ENCODE results near the gene MAP4K4.

MAP4K4 gene

DNA sequence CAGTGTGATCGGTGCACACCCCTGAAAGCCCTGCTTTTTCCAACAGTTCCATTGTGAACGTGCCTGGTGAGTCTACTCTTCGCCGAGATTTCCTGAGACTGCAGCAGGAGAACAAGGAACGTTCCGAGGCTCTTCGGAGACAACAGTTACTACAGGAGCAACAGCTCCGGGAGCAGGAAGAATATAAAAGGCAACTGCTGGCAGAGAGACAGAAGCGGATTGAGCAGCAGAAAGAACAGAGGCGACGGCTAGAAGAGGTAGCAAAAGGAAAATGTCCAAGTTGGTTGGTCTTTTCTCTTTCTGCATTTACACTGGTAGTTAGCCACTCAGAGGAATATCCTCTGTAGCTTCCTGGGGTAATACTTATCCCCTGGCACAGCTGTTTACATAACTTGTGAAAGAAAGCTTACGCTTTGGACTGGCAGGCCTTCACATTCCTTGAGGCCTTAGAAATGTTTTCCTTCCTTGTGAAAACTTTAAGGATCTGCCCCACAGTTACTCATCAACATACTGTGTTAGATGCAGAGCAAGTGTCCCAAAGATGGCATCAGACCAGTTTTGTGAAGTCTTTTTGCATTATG, 146.6 kb downstream of the MAP4K4 start:
- no peak overlapping the region for H3K4me3 ChIP-seq (ENCODE audit: low read length in 2 of 2)
- no peaks in the 10 kb centered on the region for H3K27me3 ChIP-seq (ENCODE audit: control insufficient read depth in 1 of 2, insufficient read depth in 2 of 2, low read length in 2 of 2)
- H3K9me3 ChIP-seq (ENCODE audit: control insufficient read depth in 2 of 2, low read length in 2 of 2) = no peaks in the 10 kb centered on the region
- H3K9ac ChIP-seq (ENCODE audit: low read length in 2 of 2) = no peak overlapping the region
- H3K27ac ChIP-seq (ENCODE audit: low read length) = no peak overlapping the region
- H3K36me3 ChIP-seq (ENCODE audit: control insufficient read depth in 2 of 2, insufficient read depth in 2 of 2, low read length in 2 of 2) = peaks cover 30% of the 10 kb centered on the region in 2 donors
- H3K4me1 ChIP-seq (ENCODE audit: control insufficient read depth, insufficient read depth, low read length) = peaks cover 3% of the 10 kb centered on the region

- Histone ChIP-seq H3K27me3 (ENCODE audit: control insufficient read depth in 1 of 2, insufficient read depth in 2 of 2, low read length in 2 of 2) (no peaks in the 10 kb centered on the region), H3K9ac (ENCODE audit: low read length in 2 of 2) (no peak overlapping the region), H3K27ac (ENCODE audit: low read length) (no peak overlapping the region), H3K4me3 (ENCODE audit: low read length in 2 of 2) (no peak overlapping the region), H3K9me3 (ENCODE audit: control insufficient read depth in 2 of 2, low read length in 2 of 2) (no peaks in the 10 kb centered on the region), H3K4me1 (ENCODE audit: control insufficient read depth, insufficient read depth, low read length) (peaks cover 3% of the 10 kb centered on the region), H3K36me3 (ENCODE audit: control insufficient read depth in 2 of 2, insufficient read depth in 2 of 2, low read length in 2 of 2) (peaks cover 19 to 22% of the 10 kb centered on the region in 2 donors)
These were observed 149.5 kb downstream of the MAP4K4 start for GRCh38 chr2:101846973-101847372.

- Histone ChIP-seq H3K4me1 (ENCODE audit: control insufficient read depth, insufficient read depth, low read length) (peaks cover 3% of the 10 kb centered on the region), H3K4me3 (ENCODE audit: low read length in 2 of 2) (no peak overlapping the region), H3K9ac (ENCODE audit: low read length in 2 of 2) (no peak overlapping the region), H3K36me3 (ENCODE audit: control insufficient read depth in 2 of 2, insufficient read depth in 2 of 2, low read length in 2 of 2) (peaks cover 19 to 20% of the 10 kb centered on the region in 2 donors), H3K27me3 (ENCODE audit: control insufficient read depth in 1 of 2, insufficient read depth in 2 of 2, low read length in 2 of 2) (no peaks in the 10 kb centered on the region), H3K9me3 (ENCODE audit: control insufficient read depth in 2 of 2, low read length in 2 of 2) (no peaks in the 10 kb centered on the region), H3K27ac (ENCODE audit: low read length) (no peak overlapping the region)
These were observed 150.3 kb downstream of the MAP4K4 start for GRCh38 chr2:101847661-101848339.

- peaks cover 17 to 18% of the 10 kb centered on the region in 2 donors for H3K36me3 ChIP-seq (ENCODE audit: control insufficient read depth in 2 of 2, insufficient read depth in 2 of 2, low read length in 2 of 2)
- H3K27ac ChIP-seq (ENCODE audit: low read length) = no peak overlapping the region
- no peak overlapping the region for H3K9ac ChIP-seq (ENCODE audit: low read length in 2 of 2)
These were observed 151.4 kb downstream of the MAP4K4 start for GRCh38 chr2:101848769-101849410.

DNA sequence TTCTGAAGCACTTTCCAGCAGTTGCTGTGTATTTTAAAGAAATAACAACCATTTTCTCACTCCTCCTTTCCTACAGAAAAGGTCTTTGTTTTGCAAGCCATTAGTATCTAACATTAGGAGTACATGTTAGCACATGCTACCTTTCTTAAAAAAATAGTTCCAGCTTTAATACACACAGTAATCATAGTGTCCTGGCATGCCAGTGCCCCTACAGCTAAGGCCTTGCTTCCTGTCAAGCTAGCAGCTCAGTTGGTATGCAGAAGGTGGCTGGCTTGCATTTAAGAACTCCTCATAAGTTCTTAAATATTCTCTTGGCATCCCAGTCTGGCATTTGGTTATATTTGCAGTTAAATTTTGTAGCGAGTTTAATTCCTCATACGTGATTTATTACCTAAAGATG, 152.9 kb downstream of the MAP4K4 start:
- peaks cover 8 to 9% of the 10 kb centered on the region in 2 donors for H3K36me3 ChIP-seq (ENCODE audit: control insufficient read depth in 2 of 2, insufficient read depth in 2 of 2, low read length in 2 of 2)
- H3K9ac ChIP-seq (ENCODE audit: low read length in 2 of 2) = no peak overlapping the region
- H3K4me1 ChIP-seq (ENCODE audit: control insufficient read depth, insufficient read depth, low read length) = no peaks in the 10 kb centered on the region
- H3K27me3 ChIP-seq (ENCODE audit: control insufficient read depth in 1 of 2, insufficient read depth in 2 of 2, low read length in 2 of 2) = no peaks in the 10 kb centered on the region
- H3K4me3 ChIP-seq (ENCODE audit: low read length in 2 of 2) = no peak overlapping the region
- H3K9me3 ChIP-seq (ENCODE audit: control insufficient read depth in 2 of 2, low read length in 2 of 2) = no peaks in the 10 kb centered on the region
- H3K27ac ChIP-seq (ENCODE audit: low read length) = no peak overlapping the region

More at GRCh38 chr2:101848769-101849410, 151.4 kb downstream of the MAP4K4 start:
- no peaks in the 10 kb centered on the region for H3K9me3 ChIP-seq (ENCODE audit: control insufficient read depth in 2 of 2, low read length in 2 of 2)
- H3K4me3 ChIP-seq (ENCODE audit: low read length in 2 of 2) = no peak overlapping the region
- H3K27me3 ChIP-seq (ENCODE audit: control insufficient read depth in 1 of 2, insufficient read depth in 2 of 2, low read length in 2 of 2) = no peaks in the 10 kb centered on the region
- H3K4me1 ChIP-seq (ENCODE audit: control insufficient read depth, insufficient read depth, low read length) = peaks cover 3% of the 10 kb centered on the region

GRCh38 chr2:101850991-101851390, 153.5 kb downstream of the MAP4K4 start:
- no peaks in the 10 kb centered on the region for H3K27me3 ChIP-seq (ENCODE audit: control insufficient read depth in 1 of 2, insufficient read depth in 2 of 2, low read length in 2 of 2)
- peaks cover 11 to 12% of the 10 kb centered on the region in 2 donors for H3K36me3 ChIP-seq (ENCODE audit: control insufficient read depth in 2 of 2, insufficient read depth in 2 of 2, low read length in 2 of 2)
- H3K4me3 ChIP-seq (ENCODE audit: low read length in 2 of 2) = no peak overlapping the region
- no peak overlapping the region for H3K9ac ChIP-seq (ENCODE audit: low read length in 2 of 2)
- no peaks in the 10 kb centered on the region for H3K4me1 ChIP-seq (ENCODE audit: control insufficient read depth, insufficient read depth, low read length)
- no peaks in the 10 kb centered on the region for H3K9me3 ChIP-seq (ENCODE audit: control insufficient read depth in 2 of 2, low read length in 2 of 2)
- no peak overlapping the region for H3K27ac ChIP-seq (ENCODE audit: low read length)

DNA sequence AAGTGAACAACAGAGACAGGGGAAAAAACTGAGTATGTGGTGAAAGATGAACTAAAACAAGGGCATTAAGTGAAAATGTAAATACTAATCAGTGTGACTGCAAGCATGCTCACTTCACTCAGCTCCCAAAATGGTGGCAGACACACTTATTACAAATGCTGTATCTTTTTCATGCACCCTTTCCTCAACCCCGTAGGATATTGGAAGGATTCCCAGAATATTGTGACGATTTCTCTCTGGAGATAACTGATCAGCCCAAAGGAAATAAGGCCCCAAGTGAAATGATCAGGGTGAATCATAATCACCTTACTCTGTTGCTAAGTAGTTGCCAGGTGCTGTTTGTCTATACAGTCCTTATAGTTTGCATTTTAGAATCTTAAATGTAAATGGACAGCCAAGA, 155.3 kb downstream of the MAP4K4 start:
- Histone ChIP-seq H3K9ac (ENCODE audit: low read length in 2 of 2) (no peak overlapping the region), H3K4me1 (ENCODE audit: control insufficient read depth, insufficient read depth, low read length) (no peaks in the 10 kb centered on the region), H3K4me3 (ENCODE audit: low read length in 2 of 2) (no peak overlapping the region), H3K9me3 (ENCODE audit: control insufficient read depth in 2 of 2, low read length in 2 of 2) (no peaks in the 10 kb centered on the region), H3K27me3 (ENCODE audit: control insufficient read depth in 1 of 2, insufficient read depth in 2 of 2, low read length in 2 of 2) (no peaks in the 10 kb centered on the region), H3K36me3 (ENCODE audit: control insufficient read depth in 2 of 2, insufficient read depth in 2 of 2, low read length in 2 of 2) (peaks cover 6 to 11% of the 10 kb centered on the region in 2 donors), H3K27ac (ENCODE audit: low read length) (no peak overlapping the region)

DNA sequence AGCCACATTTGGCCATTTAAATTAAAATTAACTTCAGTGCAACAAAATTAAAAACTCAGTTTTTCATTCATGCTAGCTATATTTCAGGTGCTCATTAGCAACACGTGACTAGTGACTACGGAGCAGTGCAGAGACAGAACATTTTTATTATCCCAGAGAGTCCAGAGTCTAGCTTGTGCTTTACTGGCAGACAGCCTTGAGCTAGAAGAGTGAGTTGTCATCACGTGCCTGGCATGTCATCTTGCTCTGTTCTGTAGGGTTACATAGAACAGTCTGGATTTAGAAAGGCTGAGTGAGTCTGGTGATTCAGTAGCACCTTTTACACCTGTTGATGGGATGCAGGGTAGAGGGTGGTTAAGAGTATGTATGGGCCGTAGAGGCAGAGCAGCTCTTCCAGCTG, 157.4 kb downstream of the MAP4K4 start:
- Histone ChIP-seq H3K9ac (ENCODE audit: low read length in 2 of 2) (no peak overlapping the region), H3K27ac (ENCODE audit: low read length) (no peak overlapping the region), H3K9me3 (ENCODE audit: control insufficient read depth in 2 of 2, low read length in 2 of 2) (no peaks in the 10 kb centered on the region), H3K4me3 (ENCODE audit: low read length in 2 of 2) (no peak overlapping the region), H3K4me1 (ENCODE audit: control insufficient read depth, insufficient read depth, low read length) (no peaks in the 10 kb centered on the region), H3K27me3 (ENCODE audit: control insufficient read depth in 1 of 2, insufficient read depth in 2 of 2, low read length in 2 of 2) (no peaks in the 10 kb centered on the region), H3K36me3 (ENCODE audit: control insufficient read depth in 2 of 2, insufficient read depth in 2 of 2, low read length in 2 of 2) (peaks cover 2 to 17% of the 10 kb centered on the region in 2 donors)

GRCh38 chr2:101855776-101856175, 158.3 kb downstream of the MAP4K4 start:
- Histone ChIP-seq H3K4me1 (ENCODE audit: control insufficient read depth, insufficient read depth, low read length) (no peaks in the 10 kb centered on the region), H3K27me3 (ENCODE audit: control insufficient read depth in 1 of 2, insufficient read depth in 2 of 2, low read length in 2 of 2) (no peaks in the 10 kb centered on the region), H3K4me3 (ENCODE audit: low read length in 2 of 2) (no peak overlapping the region), H3K27ac (ENCODE audit: low read length) (no peak overlapping the region), H3K9ac (ENCODE audit: low read length in 2 of 2) (no peak overlapping the region), H3K36me3 (ENCODE audit: control insufficient read depth in 2 of 2, insufficient read depth in 2 of 2, low read length in 2 of 2) (peaks cover 6 to 22% of the 10 kb centered on the region in 2 donors), H3K9me3 (ENCODE audit: control insufficient read depth in 2 of 2, low read length in 2 of 2) (no peaks in the 10 kb centered on the region)

GRCh38 chr2:101858246-101858645, 160.7 kb downstream of the MAP4K4 start:
- H3K4me1 ChIP-seq (ENCODE audit: control insufficient read depth, insufficient read depth, low read length) = no peaks in the 10 kb centered on the region
- H3K36me3 ChIP-seq (ENCODE audit: control insufficient read depth in 2 of 2, insufficient read depth in 2 of 2, low read length in 2 of 2) = peaks cover 14 to 29% of the 10 kb centered on the region in 2 donors
- H3K9me3 ChIP-seq (ENCODE audit: control insufficient read depth in 2 of 2, low read length in 2 of 2) = no peaks in the 10 kb centered on the region
- H3K27ac ChIP-seq (ENCODE audit: low read length) = no peak overlapping the region
- no peak overlapping the region for H3K4me3 ChIP-seq (ENCODE audit: low read length in 2 of 2)
- no peaks in the 10 kb centered on the region for H3K27me3 ChIP-seq (ENCODE audit: control insufficient read depth in 1 of 2, insufficient read depth in 2 of 2, low read length in 2 of 2)
- H3K9ac ChIP-seq (ENCODE audit: low read length in 2 of 2) = no peak overlapping the region

DNA sequence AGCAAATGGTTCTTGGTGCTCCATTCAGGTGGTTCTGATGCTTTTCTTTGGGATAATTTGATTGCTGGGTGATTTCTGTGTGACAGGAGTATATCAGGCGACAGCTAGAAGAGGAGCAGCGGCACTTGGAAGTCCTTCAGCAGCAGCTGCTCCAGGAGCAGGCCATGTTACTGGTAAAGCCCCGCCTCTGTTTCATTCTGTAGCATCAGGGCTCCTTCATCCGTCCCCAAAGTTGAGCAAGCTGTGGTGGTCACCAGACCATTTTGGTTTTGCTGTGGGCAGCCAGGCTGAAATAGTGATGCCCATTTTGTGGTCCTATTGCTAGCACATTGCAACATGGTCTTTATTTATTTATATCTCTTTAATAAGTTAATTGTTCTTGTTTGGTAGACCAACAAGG, 161.4 kb downstream of the MAP4K4 start:
- Histone ChIP-seq H3K9me3 (ENCODE audit: control insufficient read depth in 2 of 2, low read length in 2 of 2) (no peaks in the 10 kb centered on the region), H3K4me3 (ENCODE audit: low read length in 2 of 2) (no peak overlapping the region), H3K27ac (ENCODE audit: low read length) (no peak overlapping the region), H3K27me3 (ENCODE audit: control insufficient read depth in 1 of 2, insufficient read depth in 2 of 2, low read length in 2 of 2) (no peaks in the 10 kb centered on the region), H3K4me1 (ENCODE audit: control insufficient read depth, insufficient read depth, low read length) (no peaks in the 10 kb centered on the region), H3K9ac (ENCODE audit: low read length in 2 of 2) (no peak overlapping the region), H3K36me3 (ENCODE audit: control insufficient read depth in 2 of 2, insufficient read depth in 2 of 2, low read length in 2 of 2) (peaks cover 19 to 29% of the 10 kb centered on the region in 2 donors)

Data from stomach smooth muscle (tissue), 2 donors.